HS-27A (cell line): ENCODE results near the gene HTRA2.

Experiments
- DNase-seq: peaks from one replicate; pipeline ENCODE4 v3.0.0-alpha.2; 2012; ENCODE audit warnings: low read depth, missing footprints

The HTRA2 gene

GRCh38 chr2:74562126-74562775 lies 32.5 kb downstream of the HTRA2 start:
- no peak for DNase-seq

GRCh38 chr2:74564222-74564621 lies 34.5 kb downstream of the HTRA2 start:
- DNase-seq, result no peak

GRCh38 chr2:74566076-74566753 lies 36.5 kb downstream of the HTRA2 start:
- DNase-seq, result no peak

- peak; percentile 86 for DNase-seq
These were observed 37.0 kb downstream of the HTRA2 start for GRCh38 chr2:74566754-74567085.

- DNase-seq, result peak; percentile 83
These were observed 38.1 kb downstream of the HTRA2 start for GRCh38 chr2:74567881-74568280.

- no peak for DNase-seq
These were observed 40.0 kb downstream of the HTRA2 start for GRCh38 chr2:74569686-74570085.

- no peak for DNase-seq
These were observed 41.3 kb downstream of the HTRA2 start for GRCh38 chr2:74571058-74571457.

GRCh38 chr2:74572178-74572925 lies 42.6 kb downstream of the HTRA2 start:
- no peak for DNase-seq

- DNase-seq, result no peak
These were observed 44.2 kb downstream of the HTRA2 start for GRCh38 chr2:74573747-74574562.

- no peak for DNase-seq
These were observed 45.6 kb downstream of the HTRA2 start for GRCh38 chr2:74575320-74575719.

GRCh38 chr2:74576211-74576862 lies 46.6 kb downstream of the HTRA2 start:
- DNase-seq, result no peak

- no peak for DNase-seq
These were observed 47.1 kb downstream of the HTRA2 start for GRCh38 chr2:74576863-74577229.

GRCh38 chr2:74577448-74577847 lies 47.7 kb downstream of the HTRA2 start:
- no peak for DNase-seq

- no peak for DNase-seq
These were observed 48.7 kb downstream of the HTRA2 start for GRCh38 chr2:74578408-74578807.

GRCh38 chr2:74581463-74581862 lies 51.7 kb downstream of the HTRA2 start:
- DNase-seq, result no peak

- DNase-seq, result no peak
These were observed 52.5 kb downstream of the HTRA2 start for GRCh38 chr2:74582184-74582583.
